Left ventricle myocardium superior (tissue), 1 donor: ENCODE measurements around the gene WNT3A. TPM values are rescaled to one million over a fixed set of nuclear protein-coding genes. Genes with fewer than 3 reads are reported as not detected.
A peak's percentile ranks its signal among the peaks of the same experiment; 100 is the strongest.

Source experiments
- ATAC-seq: fragments of 200-7000 bp; cut with Tn5 transposase; one replicate; pipeline ENCODE4 v1.9.1; 2020; ENCODE audit warnings: mild to moderate bottlenecking, moderate library complexity
- DNase-seq: peaks from one replicate; pipeline ENCODE4 v3.0.0-alpha.2; 2020
- intact Hi-C: fragments of 100-400 bp; cut with micrococcal nuclease; formaldehyde crosslinking; loops from one replicate; pipeline ENCODE4 v1.11.0; 2022
- total RNA-seq: library from RNA; stranded (reverse); fragmentation: NEBNext Ultra II Directional; extraction: Animal tissue kit (Norgen Biotek cat#: 25700); gene quantifications from one replicate; pipeline ENCODE4 v1.2.1, GENCODE V29; 2021
- donor health status: DM: no; HTN: yes; CAD: no; lungs with severe emphysema.

The WNT3A gene
- total RNA-seq, 1 donor from 2014 or later = not detected

GRCh38 chr1:227996187-227996950 lies 10.4 kb upstream of the WNT3A start:
- DNase-seq (no peak), ATAC-seq (no peak)
- intact Hi-C loops = no loop called here

GRCh38 chr1:227998374-227999055 lies 8.3 kb upstream of the WNT3A start:
- no peak for DNase-seq
- intact Hi-C loops = no loop called here
- no peak for ATAC-seq

- intact Hi-C loops = no loop called here
- DNase-seq (peak; percentile 69), ATAC-seq (peak; percentile 93)
These were observed 7.5 kb upstream of the WNT3A start for GRCh38 chr1:227999056-227999930.

- intact Hi-C loops = no loop called here
- no peak for DNase-seq
- no peak for ATAC-seq
These were observed 6.4 kb upstream of the WNT3A start for GRCh38 chr1:228000416-228000815.

GRCh38 chr1:228000836-228001563 lies 5.8 kb upstream of the WNT3A start:
- intact Hi-C loops = no loop called here
- no peak for ATAC-seq
- DNase-seq = no peak

- ATAC-seq (no peak), DNase-seq (no peak)
- intact Hi-C loops = no loop called here
These were observed 4.9 kb upstream of the WNT3A start for GRCh38 chr1:228001738-228002535.

GRCh38 chr1:228002792-228003191 lies 4.0 kb upstream of the WNT3A start:
- ATAC-seq (no peak), DNase-seq (no peak)
- intact Hi-C loops = no loop called here

GRCh38 chr1:228003461-228004330 lies 3.1 kb upstream of the WNT3A start:
- DNase-seq = no peak
- intact Hi-C loops = no loop called here
- no peak for ATAC-seq

GRCh38 chr1:228004331-228004855 lies 2.4 kb upstream of the WNT3A start:
- intact Hi-C loops = no loop called here
- no peak for DNase-seq
- peak; percentile 28 for ATAC-seq

- no peak for DNase-seq
- intact Hi-C loops = no loop called here
These were observed 1.8 kb upstream of the WNT3A start for GRCh38 chr1:228004856-228005462.

GRCh38 chr1:228005511-228006033 lies 1.2 kb upstream of the WNT3A start:
- ATAC-seq (no peak), DNase-seq (no peak)
- intact Hi-C loops = no loop called here

More at GRCh38 chr1:228004856-228005462, 1.8 kb upstream of the WNT3A start:
- no peak for ATAC-seq

- intact Hi-C loops = no loop called here
- ATAC-seq = no peak
- DNase-seq = no peak
These were observed 588 bp upstream of the WNT3A start for GRCh38 chr1:228006034-228006785.

GRCh38 chr1:228007049-228007800 lies 427 bp downstream of the WNT3A start:
- intact Hi-C loops = no loop called here
- no peak for ATAC-seq
- no peak for DNase-seq

- intact Hi-C loops = no loop called here
- DNase-seq (no peak), ATAC-seq (no peak)
These were observed 1.1 kb downstream of the WNT3A start for GRCh38 chr1:228007801-228008341.
